Measurements from ENCODE around the gene NRIP1.

DNA sequence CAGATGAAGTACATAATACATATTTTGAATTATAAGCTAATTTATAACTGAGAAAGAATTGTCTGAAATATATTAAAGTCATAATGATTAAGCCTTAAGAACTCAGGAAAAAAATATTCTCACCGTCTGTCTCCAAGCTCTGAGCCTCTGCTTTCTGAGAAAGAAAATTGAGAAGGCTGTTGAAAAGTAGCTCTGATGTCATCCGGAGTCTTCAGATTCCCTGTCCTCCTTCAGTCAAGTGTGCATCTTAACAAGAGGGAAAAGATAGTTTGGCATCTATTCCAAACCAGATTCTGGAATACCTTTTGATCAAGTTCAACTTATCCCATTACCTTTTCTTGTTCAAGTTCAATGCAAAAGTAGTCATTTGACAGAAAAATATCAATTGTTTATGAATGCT lies 50.6 kb downstream of the NRIP1 start:
- TF ChIP-seq POLR2A (IDR thresholded peaks at IDR 0.05; ENCODE audit: low read depth, low read length) (no peak), EZH2 (IDR thresholded peaks at IDR 0.05; ENCODE audit: borderline replicate concordance, low read depth, low read length, severe bottlenecking) (no peak), POLR2AphosphoS5 (IDR thresholded peaks at IDR 0.05; ENCODE audit: insufficient read depth, low read depth, low read length) (no peak), JUN (IDR thresholded peaks at IDR 0.05; ENCODE audit: borderline replicate concordance, insufficient read depth, insufficient read length, low read depth) (no peak)
- TF ChIP-seq, protein P1, sequence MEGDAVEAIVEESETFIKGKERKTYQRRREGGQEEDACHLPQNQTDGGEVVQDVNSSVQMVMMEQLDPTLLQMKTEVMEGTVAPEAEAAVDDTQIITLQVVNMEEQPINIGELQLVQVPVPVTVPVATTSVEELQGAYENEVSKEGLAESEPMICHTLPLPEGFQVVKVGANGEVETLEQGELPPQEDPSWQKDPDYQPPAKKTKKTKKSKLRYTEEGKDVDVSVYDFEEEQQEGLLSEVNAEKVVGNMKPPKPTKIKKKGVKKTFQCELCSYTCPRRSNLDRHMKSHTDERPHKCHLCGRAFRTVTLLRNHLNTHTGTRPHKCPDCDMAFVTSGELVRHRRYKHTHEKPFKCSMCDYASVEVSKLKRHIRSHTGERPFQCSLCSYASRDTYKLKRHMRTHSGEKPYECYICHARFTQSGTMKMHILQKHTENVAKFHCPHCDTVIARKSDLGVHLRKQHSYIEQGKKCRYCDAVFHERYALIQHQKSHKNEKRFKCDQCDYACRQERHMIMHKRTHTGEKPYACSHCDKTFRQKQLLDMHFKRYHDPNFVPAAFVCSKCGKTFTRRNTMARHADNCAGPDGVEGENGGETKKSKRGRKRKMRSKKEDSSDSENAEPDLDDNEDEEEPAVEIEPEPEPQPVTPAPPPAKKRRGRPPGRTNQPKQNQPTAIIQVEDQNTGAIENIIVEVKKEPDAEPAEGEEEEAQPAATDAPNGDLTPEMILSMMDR (IDR thresholded peaks at IDR 0.05; ENCODE audit: extremely low read depth in 1 of 2, insufficient read depth in 1 of 2, low read depth in 1 of 2, low read length in 2 of 2) = no peak
- TF ChIP-seq, protein P2, sequence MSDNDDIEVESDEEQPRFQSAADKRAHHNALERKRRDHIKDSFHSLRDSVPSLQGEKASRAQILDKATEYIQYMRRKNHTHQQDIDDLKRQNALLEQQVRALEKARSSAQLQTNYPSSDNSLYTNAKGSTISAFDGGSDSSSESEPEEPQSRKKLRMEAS (IDR thresholded peaks at IDR 0.05; ENCODE audit: insufficient read depth, insufficient read length) = no peak

Data from endothelial cell of umbilical vein (primary cell).